NB4 (cell line): Measurements from ENCODE around the gene ZNF500.
A peak's percentile ranks its signal among the peaks of the same experiment; 100 is the strongest.

Experiments used
- DNase-seq: peaks from one replicate; pipeline ENCODE4 v3.0.0; 2010; ENCODE audit warnings: low read depth
- H3K4me3 ChIP-seq: one replicate; pipeline ENCODE4 v1.5.1; 2011; ENCODE audit warnings: mild to moderate bottlenecking, low read depth, low read length, moderate library complexity
- CTCF ChIP-seq: IDR thresholded peaks from one replicate; pipeline ENCODE4 v1.5.1; 2012; ENCODE audit warnings: low read depth, low read length
- MAX ChIP-seq: IDR thresholded peaks from 2 replicates; pipeline ENCODE4 v1.6.1; 2011; ENCODE audit warnings: low read depth, low read length
- MYC ChIP-seq: IDR thresholded peaks from 2 replicates; pipeline ENCODE4 v1.6.1; 2011; ENCODE audit warnings: low read depth, low read length
- POLR2A ChIP-seq: IDR thresholded peaks from 2 replicates; pipeline ENCODE4 v1.6.1; 2011; ENCODE audit warnings: mild to moderate bottlenecking; ENCODE audit not compliant: insufficient read length; ENCODE audit errors: extremely low read depth

The ZNF500 gene

GRCh38 chr16:4733211-4733742 is 33.7 kb downstream of the ZNF500 start:
- DNase-seq, result no peak
- H3K4me3 ChIP-seq, result peak overlapping the region; percentile 77
- no peak for TF ChIP-seq POLR2A
- TF ChIP-seq CTCF, result no peak
- no peak for TF ChIP-seq MAX
- no peak for TF ChIP-seq MYC

GRCh38 chr16:4729876-4730275 is 37.1 kb downstream of the ZNF500 start:
- DNase-seq, result no peak
- TF ChIP-seq MAX, result no peak
- no peak overlapping the region for H3K4me3 ChIP-seq

GRCh38 chr16:4728676-4729075 is 38.3 kb downstream of the ZNF500 start:
- no peak overlapping the region for H3K4me3 ChIP-seq
- DNase-seq, result no peak
- TF ChIP-seq POLR2A, result no peak
- TF ChIP-seq MAX, result no peak
- TF ChIP-seq CTCF, result no peak
- no peak for TF ChIP-seq MYC

- DNase-seq, result no peak
- TF ChIP-seq POLR2A (no peak), CTCF (no peak), MYC (no peak), MAX (no peak)
- no peak overlapping the region for H3K4me3 ChIP-seq
Observed at GRCh38 chr16:4726616-4727015, 40.3 kb downstream of the ZNF500 start.

- TF ChIP-seq CTCF, result no peak
- TF ChIP-seq POLR2A, result no peak
- no peak for TF ChIP-seq MYC
- no peak for TF ChIP-seq MAX
- no peak for DNase-seq
- H3K4me3 ChIP-seq, result no peak overlapping the region
Observed at GRCh38 chr16:4724661-4725270, 42.2 kb downstream of the ZNF500 start.

- DNase-seq, result no peak
- no peak for TF ChIP-seq MYC
- TF ChIP-seq CTCF, result no peak
- no peak for TF ChIP-seq POLR2A
- no peak overlapping the region for H3K4me3 ChIP-seq
Observed at GRCh38 chr16:4723071-4723767, 43.7 kb downstream of the ZNF500 start.
